ENCODE measurements around the gene XPNPEP3.
A peak's percentile ranks its signal among the peaks of the same experiment; 100 is the strongest.

The XPNPEP3 gene

GRCh38 chr22:40939202-40939601 is 82.3 kb downstream of the XPNPEP3 start:
- DNase-seq (ENCODE audit: low read depth in 3 of 3), result no peak

GRCh38 chr22:40950962-40951794 is 94.2 kb downstream of the XPNPEP3 start, which contains the start of gene RBX1:
Gene RBX1 (plus strand): TSS chr22:40951378. CDS start chr22:40951399, 21 bp downstream.
- peak; percentile 95 to 98 (median 97) for DNase-seq (ENCODE audit: low read depth in 3 of 3)

GRCh38 chr22:40951795-40952605 is 95.1 kb downstream of the XPNPEP3 start:
- DNase-seq (ENCODE audit: low read depth in 3 of 3), result no peak

GRCh38 chr22:40953471-40953870 is 96.5 kb downstream of the XPNPEP3 start:
- no peak for DNase-seq (ENCODE audit: low read depth in 3 of 3)

- no peak for DNase-seq (ENCODE audit: low read depth in 3 of 3)
Observed at GRCh38 chr22:40954113-40954512, 97.2 kb downstream of the XPNPEP3 start.

GRCh38 chr22:40955571-40955970 is 98.6 kb downstream of the XPNPEP3 start:
- DNase-seq (ENCODE audit: low read depth in 3 of 3), result no peak

GRCh38 chr22:40957601-40958000 is 100.7 kb downstream of the XPNPEP3 start:
- DNase-seq (ENCODE audit: low read depth in 3 of 3), result no peak

- DNase-seq (ENCODE audit: low read depth in 3 of 3), result no peak
Observed at GRCh38 chr22:40958299-40958698, 101.4 kb downstream of the XPNPEP3 start.

- no peak for DNase-seq (ENCODE audit: low read depth in 3 of 3)
Observed at GRCh38 chr22:40960145-40960544, 103.2 kb downstream of the XPNPEP3 start.

GRCh38 chr22:40965936-40966725 is 109.2 kb downstream of the XPNPEP3 start:
- DNase-seq (ENCODE audit: low read depth in 3 of 3), result no peak

- no peak for DNase-seq (ENCODE audit: low read depth in 3 of 3)
Observed at GRCh38 chr22:40966726-40967085, 109.8 kb downstream of the XPNPEP3 start.

- DNase-seq (ENCODE audit: low read depth in 3 of 3), result no peak
Observed at GRCh38 chr22:40967111-40967760, 110.3 kb downstream of the XPNPEP3 start.

- DNase-seq (ENCODE audit: low read depth in 3 of 3), result no peak
Observed at GRCh38 chr22:40972587-40972986, 115.6 kb downstream of the XPNPEP3 start.

- DNase-seq (ENCODE audit: low read depth in 3 of 3), result no peak
Observed at GRCh38 chr22:40973144-40973543, 116.2 kb downstream of the XPNPEP3 start.

GRCh38 chr22:40975366-40975765 is 118.4 kb downstream of the XPNPEP3 start:
- no peak for DNase-seq (ENCODE audit: low read depth in 3 of 3)

GRCh38 chr22:40976866-40977700 is 120.1 kb downstream of the XPNPEP3 start:
- no peak for DNase-seq (ENCODE audit: low read depth in 3 of 3)

GRCh38 chr22:40979198-40979597 is 122.2 kb downstream of the XPNPEP3 start:
- no peak for DNase-seq (ENCODE audit: low read depth in 3 of 3)

GRCh38 chr22:40979871-40980270 is 122.9 kb downstream of the XPNPEP3 start:
- no peak for DNase-seq (ENCODE audit: low read depth in 3 of 3)
